ENCODE results near the gene CKB.

CKB gene

GRCh38 chr14:103537175-103537990 lies 14.8 kb upstream of the CKB start:
- H3K4me3 ChIP-seq (ENCODE audit: low read length), result no peak overlapping the region
- no peak for TF ChIP-seq ZNF274 (IDR thresholded peaks at IDR 0.05; ENCODE audit: low read depth, low read length)

- no peak for TF ChIP-seq ZNF274 (IDR thresholded peaks at IDR 0.05; ENCODE audit: low read depth, low read length)
- no peak overlapping the region for H3K4me3 ChIP-seq (ENCODE audit: low read length)
Observed at GRCh38 chr14:103536693-103537092, 14.1 kb upstream of the CKB start.

DNA sequence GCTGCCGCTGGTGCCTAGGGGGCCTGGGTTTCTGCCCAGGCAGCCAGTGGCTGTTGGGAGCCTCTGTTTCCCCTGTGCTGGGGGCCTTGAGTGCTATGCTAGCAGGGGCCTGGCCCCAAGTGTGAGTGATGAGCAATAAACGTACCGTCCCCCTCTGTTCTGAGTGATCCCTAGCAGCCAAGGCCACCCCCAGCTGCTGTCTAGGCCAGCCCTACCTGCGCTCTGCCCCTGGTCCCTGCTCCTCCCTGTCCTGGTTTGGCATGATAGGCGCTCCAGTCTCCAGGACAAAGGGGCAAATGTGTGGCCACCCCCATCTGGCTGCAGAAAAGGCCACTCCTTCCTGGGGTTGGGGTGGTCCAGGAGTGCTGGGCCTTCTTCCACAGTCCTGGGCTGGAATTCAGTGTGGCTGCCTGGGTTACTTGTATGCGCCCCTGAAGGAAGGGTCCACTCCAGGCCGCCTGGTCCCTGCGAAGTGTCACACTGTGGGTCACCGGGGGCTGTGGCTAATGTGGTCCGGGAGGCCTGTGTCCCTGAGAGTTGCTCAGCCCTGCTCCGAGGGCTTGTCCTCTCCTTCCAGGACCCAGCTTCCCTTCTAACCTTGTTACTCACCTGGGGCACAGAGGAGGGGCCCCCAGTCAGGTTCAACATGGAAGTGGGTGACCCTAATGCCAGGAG lies 13.4 kb upstream of the CKB start:
- TF ChIP-seq ZNF274 (IDR thresholded peaks at IDR 0.05; ENCODE audit: low read depth, low read length), result no peak
- no peak overlapping the region for H3K4me3 ChIP-seq (ENCODE audit: low read length)

- H3K4me3 ChIP-seq (ENCODE audit: low read length), result no peak overlapping the region
Observed at GRCh38 chr14:103535081-103535890, 12.7 kb upstream of the CKB start.

DNA sequence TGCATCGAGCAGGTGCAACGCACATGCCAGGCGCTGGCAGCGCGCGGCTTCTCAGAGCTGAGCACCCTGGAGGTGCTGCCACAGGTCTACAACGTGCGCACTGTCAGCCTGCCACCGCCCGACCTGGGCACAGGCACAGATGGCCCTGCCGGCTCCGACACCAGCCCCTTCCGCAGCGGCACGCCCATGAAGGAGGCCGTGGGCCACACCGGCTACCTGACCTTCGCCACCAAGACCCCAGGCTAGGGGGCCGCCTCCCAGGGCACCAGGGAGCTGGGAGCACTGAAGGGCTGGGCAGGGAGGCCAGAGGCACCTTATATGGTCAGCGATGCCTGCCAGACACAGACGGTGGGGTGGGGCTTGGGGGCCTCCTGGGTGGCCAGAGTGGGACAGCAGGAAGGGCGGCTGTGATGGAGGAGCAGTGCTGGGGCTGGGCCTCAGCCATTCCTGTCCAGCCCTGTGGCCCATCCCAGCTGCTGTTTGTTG lies 12.0 kb upstream of the CKB start:
- H3K4me3 ChIP-seq (ENCODE audit: low read length), result no peak overlapping the region
- no peak for TF ChIP-seq ZNF274 (IDR thresholded peaks at IDR 0.05; ENCODE audit: low read depth, low read length)

More at GRCh38 chr14:103535081-103535890, 12.7 kb upstream of the CKB start:
- no peak for TF ChIP-seq ZNF274 (IDR thresholded peaks at IDR 0.05; ENCODE audit: low read depth, low read length)

GRCh38 chr14:103533999-103534575 lies 11.5 kb upstream of the CKB start:
- H3K4me3 ChIP-seq (ENCODE audit: low read length), result no peak overlapping the region
- TF ChIP-seq ZNF274 (IDR thresholded peaks at IDR 0.05; ENCODE audit: low read depth, low read length), result no peak

DNA sequence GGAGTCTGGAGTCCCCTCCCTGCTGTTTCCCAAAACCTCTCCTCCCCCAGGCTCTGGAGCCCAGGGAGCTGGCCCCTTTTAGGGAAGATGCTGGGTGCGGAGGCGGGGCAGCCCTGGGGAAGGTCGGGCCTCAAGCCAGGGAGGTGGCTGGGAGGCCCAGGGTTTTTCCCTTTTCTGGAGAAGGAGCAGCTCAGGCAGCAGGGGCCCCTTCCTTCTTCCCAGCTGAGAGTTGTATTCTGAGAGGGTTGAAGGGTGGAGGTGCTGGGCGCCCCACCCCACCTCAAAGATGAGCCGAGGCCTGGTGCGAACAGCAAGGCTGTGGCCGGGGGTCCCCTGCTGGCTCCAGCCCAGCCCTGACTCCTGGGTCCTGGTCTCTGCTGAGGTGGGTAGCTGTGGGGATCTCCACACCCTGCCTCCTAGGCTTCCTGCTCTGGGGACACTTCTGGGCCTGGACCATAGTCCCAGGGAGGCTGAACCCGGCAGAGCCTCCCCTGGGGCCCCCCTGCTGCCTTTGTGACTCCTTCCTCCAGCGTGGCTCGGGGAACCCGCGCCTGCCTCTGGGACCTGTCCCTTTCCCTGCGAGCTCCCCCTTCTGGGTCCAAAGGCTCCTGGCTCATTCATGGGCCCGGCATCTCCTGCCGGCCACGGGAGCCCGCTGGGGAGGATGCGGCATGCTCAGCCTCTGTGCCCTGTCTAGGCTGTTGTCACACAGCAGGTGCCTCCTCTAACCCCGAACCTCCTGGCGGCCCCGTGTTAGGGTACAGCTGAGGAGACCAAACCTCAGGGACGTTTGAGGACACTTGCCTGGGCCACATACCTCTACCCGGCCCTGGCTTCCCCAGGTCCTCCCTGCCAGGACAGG lies 10.7 kb upstream of the CKB start:
- TF ChIP-seq ZNF274 (IDR thresholded peaks at IDR 0.05; ENCODE audit: low read depth, low read length), result no peak
- H3K4me3 ChIP-seq (ENCODE audit: low read length), result no peak overlapping the region

DNA sequence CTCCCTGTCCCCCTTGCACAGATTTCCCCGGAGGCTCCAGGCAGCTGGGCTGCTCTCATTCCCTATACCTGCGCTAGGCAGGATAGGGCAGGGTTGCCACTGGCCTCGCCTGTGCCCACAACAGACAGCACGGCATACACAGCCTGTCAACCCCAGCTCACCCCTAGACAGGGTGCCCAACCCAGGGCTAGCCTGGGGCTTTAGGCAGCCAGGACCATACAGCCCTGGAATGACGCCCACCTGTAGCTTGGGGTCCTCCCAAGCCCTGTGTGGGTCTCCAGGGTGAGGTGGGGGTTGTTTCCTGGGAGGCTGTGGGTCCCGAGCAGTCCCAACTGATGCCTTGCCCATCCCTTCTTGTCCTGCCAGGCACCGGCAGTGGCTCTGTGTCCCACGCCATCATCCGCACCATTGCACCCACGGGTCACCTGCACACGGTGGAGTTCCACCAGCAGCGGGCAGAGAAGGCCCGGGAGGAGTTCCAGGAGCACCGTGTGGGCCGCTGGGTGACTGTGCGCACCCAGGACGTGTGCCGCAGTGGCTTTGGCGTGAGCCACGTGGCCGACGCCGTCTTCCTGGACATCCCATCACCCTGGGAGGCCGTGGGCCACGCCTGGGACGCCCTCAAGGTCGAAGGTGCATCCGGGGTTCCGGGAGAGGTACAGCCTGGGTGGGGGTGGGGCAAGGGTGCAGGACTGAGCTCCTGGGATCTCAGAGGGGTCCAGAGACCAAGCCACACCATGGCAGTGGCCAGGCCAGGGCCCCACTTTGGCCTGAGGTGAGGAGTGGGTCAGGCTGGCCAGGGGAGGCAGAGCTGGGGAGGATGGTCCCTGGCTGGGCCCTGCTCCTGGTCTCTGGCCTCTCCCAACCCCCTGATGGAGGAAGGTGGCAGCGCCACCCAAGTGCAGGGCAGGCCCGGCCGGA lies 9.8 kb upstream of the CKB start:
- no peak for TF ChIP-seq ZNF274 (IDR thresholded peaks at IDR 0.05; ENCODE audit: low read depth, low read length)
- no peak overlapping the region for H3K4me3 ChIP-seq (ENCODE audit: low read length)

DNA sequence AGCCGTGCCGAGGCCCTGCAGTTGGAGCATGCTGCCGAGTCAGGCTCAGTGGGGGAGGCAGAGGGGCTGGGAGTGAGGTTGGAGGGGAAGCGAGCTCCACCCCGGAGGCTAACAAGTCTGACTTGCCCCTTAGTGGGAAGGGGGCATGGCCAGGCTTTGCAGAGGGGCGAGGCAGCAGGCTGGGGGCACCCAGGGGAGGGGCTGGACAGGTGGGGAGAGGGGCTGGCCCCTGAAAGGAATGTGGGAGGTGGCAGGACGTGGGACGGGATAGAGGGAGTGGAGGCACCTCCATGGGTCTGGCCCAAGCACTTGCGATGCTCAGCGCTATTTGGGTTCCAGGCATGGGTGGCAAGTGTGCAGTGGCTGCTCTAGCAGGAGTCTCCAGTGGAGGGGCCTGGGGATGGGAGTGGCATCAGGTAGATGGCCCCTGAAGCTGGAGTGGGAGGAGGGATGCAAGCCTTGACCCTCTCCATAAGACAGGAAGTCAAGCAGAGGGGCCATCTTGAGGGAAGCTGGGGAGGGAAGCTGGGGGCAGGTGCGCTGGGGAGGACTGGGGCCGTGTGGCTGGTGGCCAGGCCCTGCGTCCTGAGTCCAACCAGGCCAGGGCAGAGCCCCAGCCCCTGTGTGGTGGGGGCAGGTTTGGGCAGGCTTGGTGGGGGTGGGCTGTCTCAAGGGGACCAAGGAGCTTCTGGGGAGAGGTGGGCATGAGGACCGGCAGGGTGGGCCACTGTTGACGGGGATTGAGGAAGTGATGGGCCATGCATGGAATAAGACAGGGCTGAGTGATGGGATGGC lies 9.0 kb upstream of the CKB start:
- H3K4me3 ChIP-seq (ENCODE audit: low read length), result no peak overlapping the region
- TF ChIP-seq ZNF274 (IDR thresholded peaks at IDR 0.05; ENCODE audit: low read depth, low read length), result no peak

DNA sequence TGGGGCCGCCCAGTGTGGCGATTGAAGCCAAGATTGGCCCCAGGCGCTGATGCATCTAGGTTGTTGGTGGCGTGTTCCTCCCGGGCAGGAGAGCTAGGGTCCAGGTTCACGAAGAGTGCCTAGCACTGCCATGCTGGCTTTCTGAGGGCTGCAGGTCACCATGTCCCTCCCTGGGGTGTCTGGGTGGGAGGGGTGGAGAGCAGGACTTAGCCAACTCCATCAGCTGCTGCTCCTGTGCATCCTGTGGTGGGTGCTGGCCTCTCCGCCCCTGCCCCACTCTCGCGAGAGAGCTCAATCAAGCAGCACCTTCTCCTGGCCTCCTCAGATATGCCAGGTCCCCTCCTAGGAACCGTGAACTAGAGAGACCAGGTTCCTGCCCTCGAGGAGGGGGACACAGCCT lies 8.2 kb upstream of the CKB start:
- no peak for TF ChIP-seq ZNF274 (IDR thresholded peaks at IDR 0.05; ENCODE audit: low read depth, low read length)
- no peak overlapping the region for H3K4me3 ChIP-seq (ENCODE audit: low read length)

GRCh38 chr14:103530390-103530789 lies 7.8 kb upstream of the CKB start:
- peak overlapping the region; percentile 85; the same call in 1 of the 2 replicates for H3K4me3 ChIP-seq (ENCODE audit: low read length)
- no peak for TF ChIP-seq ZNF274 (IDR thresholded peaks at IDR 0.05; ENCODE audit: low read depth, low read length)
